Mesodermal cell (in vitro differentiated cells): ENCODE results near the gene CST7.

Source experiments
- H3K27ac ChIP-seq: 2 replicates; pipeline ENCODE4 v1.7.0; 2013; ENCODE audit warnings: mild to moderate bottlenecking, low read depth, low read length, moderate library complexity; ENCODE audit not compliant: severe bottlenecking
- H3K36me3 ChIP-seq: 2 replicates; pipeline ENCODE4 v1.7.1; 2013; ENCODE audit warnings: mild to moderate bottlenecking, low read length, moderate library complexity; ENCODE audit not compliant: control insufficient read depth, insufficient read depth
- H3K4me1 ChIP-seq: one replicate; pipeline ENCODE4 v1.7.1; 2013; ENCODE audit warnings: mild to moderate bottlenecking, low read length; ENCODE audit not compliant: insufficient read depth, control insufficient read depth, poor library complexity, severe bottlenecking
- H3K4me3 ChIP-seq: 2 replicates; pipeline ENCODE4 v1.7.0; 2013; ENCODE audit warnings: low read length, control low read depth, mild to moderate bottlenecking; ENCODE audit not compliant: insufficient read depth, poor library complexity, severe bottlenecking; ENCODE audit errors: extremely low read depth
- H3K9me3 ChIP-seq: 2 replicates; pipeline ENCODE4 v1.7.1; 2013; ENCODE audit warnings: mild to moderate bottlenecking, low read length, moderate library complexity; ENCODE audit not compliant: control insufficient read depth
- WGBS, 2 experiments: methylation state at CpG; one replicate each; pipeline ENCODE4 v1.1.5; 2013; ENCODE audit warnings: missing lambda C conversion rate in 2 of 2; ENCODE audit not compliant: insufficient coverage in 2 of 2; 5-methylcytosine and 5-hydroxymethylcytosine counted together

The CST7 gene

DNA sequence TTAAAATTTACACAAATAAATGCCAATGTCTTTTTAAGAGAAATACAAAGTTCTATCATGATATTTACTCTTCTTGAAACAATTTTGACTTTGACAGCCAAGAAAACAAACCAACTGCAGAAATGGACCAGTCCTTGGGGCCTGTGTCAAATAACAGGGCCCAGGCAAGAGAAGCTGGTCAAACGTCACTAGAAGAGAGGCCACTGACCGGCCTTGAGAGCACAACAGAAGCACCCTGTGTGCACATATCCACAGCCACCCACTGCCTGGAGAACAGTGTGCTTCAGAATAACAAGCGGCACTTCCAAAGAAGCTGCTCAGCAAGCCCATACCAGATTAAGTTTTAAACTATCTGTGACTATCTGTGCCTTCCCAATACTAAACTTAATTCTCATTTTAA is 28.7 kb downstream of the CST7 start:
- H3K4me3 ChIP-seq: no peak overlapping the region

DNA sequence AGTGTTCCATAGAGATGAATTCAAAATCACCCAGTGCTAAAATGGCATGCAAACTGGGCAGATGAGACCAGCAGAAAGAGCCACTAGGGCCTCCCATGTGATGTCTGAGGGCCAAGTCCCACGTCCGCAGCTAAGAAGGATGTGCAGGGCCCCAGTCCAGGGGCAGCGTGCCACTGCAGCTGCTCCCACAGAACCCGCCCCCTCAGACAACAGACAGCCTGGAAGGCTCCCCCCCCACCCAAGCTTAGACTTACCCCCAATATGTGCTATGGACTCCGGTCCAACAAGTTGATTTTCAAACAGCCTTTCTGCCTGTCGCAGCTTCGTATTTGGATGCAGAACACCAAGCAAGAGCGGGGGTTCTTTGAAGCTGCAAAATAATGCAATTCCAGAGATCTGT is 29.4 kb downstream of the CST7 start:
- H3K27ac ChIP-seq: no peak overlapping the region
- H3K9me3 ChIP-seq: no peaks in the 10 kb centered on the region
- no peak overlapping the region for H3K4me3 ChIP-seq
- H3K36me3 ChIP-seq: peaks cover 50% of the 10 kb centered on the region
- 100% methylated on average over 2 to 5 of the region's 8 CpGs for WGBS, 2 experiments
- H3K4me1 ChIP-seq: no peaks in the 10 kb centered on the region

More for the DNA sequence above, 28.7 kb downstream of the CST7 start:
- Histone ChIP-seq H3K9me3 (no peaks in the 10 kb centered on the region), H3K36me3 (peaks cover 56% of the 10 kb centered on the region), H3K27ac (no peak overlapping the region), H3K4me1 (no peaks in the 10 kb centered on the region)
- 80 to 86% methylated on average over 2 to 3 of the region's 3 CpGs for WGBS, 2 experiments

DNA sequence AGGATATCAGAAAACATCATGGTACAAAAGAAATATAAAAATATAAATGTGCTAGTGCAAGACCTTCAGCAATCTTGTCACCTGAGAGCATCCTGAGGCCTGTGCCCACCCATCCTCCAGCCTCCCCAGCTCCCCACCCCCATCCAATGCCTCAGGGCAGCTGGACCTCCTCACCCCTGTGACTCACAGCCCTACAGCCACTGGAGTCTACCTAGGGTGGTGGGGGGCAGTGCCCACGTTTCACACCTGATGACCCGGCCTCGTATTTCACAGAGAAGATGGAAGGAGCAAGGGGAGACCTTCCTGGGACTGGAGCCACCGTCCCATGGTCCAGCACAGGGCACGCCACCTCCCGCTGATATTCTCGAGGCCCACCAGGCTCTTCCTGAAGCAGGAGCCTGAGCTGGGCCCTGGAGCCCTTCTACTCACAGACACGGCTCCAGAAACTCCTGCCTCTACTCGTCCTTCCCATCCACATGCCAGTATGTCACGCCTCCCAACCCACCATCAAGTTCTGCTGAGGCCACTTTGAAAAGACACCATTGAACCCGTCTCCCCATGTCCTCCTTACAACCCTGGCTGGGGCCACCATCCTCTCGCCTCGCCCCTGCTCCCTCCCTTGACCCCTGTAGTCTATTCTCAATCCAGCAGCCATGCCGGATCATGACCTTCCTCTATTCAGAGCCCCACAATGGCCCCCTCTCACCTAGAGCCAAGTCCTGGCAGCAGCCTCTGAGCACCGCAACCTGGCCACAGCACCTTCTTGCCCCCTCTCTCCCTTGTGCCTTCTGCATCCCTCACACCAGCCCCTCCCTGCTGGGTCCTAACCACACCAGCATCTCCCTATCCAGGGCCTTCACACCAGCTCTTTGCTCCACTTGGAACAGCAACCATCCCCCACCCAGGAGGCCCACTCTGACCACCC is 30.2 kb downstream of the CST7 start:
- 89 to 91% methylated on average over 15 of the region's 15 CpGs for WGBS, 2 experiments
- no peak overlapping the region for H3K27ac ChIP-seq
- no peaks in the 10 kb centered on the region for H3K9me3 ChIP-seq
- H3K4me3 ChIP-seq: no peak overlapping the region
- peaks cover 48% of the 10 kb centered on the region for H3K36me3 ChIP-seq
- no peaks in the 10 kb centered on the region for H3K4me1 ChIP-seq

DNA sequence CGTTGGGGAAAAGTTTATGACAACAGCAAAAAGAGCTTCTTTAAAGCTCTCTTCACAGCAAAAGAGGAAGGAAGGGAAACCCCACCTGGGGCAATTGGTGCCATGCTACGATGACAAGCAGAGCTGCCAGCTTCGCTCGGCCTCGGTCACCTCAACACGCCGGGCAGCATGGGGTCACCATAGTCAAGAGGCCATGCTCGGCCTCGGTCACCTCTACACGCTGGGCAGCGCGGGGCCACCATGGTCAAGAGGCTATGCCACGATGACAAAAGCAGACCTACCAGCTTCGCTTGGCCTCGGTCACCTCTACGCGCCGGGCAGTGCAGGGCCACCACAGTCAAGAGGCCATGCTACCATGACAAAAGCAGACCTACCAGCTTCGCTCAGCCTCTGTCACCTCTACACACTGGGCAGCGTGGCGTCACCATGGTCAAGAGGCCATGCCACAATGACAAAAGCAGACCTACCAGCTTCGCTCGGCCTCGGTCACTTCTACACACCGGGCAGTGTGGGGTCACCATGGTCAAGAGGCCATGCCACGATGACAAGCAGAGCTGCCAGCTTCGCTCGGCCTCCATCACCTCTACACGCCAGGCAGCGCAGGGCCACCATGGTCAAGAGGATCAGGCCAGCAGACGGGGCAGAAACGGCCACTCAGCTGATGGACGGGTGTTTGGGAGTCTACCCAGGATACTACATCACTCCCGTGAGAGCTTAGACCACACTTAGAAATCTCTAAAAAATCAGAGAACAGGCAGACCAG is 31.4 kb downstream of the CST7 start:
- 89 to 98% methylated on average over 27 to 30 of the region's 34 CpGs for WGBS, 2 experiments
- no peaks in the 10 kb centered on the region for H3K4me1 ChIP-seq
- H3K4me3 ChIP-seq: no peak overlapping the region
- H3K9me3 ChIP-seq: no peaks in the 10 kb centered on the region
- no peak overlapping the region for H3K27ac ChIP-seq
- H3K36me3 ChIP-seq: peaks cover 48% of the 10 kb centered on the region

DNA sequence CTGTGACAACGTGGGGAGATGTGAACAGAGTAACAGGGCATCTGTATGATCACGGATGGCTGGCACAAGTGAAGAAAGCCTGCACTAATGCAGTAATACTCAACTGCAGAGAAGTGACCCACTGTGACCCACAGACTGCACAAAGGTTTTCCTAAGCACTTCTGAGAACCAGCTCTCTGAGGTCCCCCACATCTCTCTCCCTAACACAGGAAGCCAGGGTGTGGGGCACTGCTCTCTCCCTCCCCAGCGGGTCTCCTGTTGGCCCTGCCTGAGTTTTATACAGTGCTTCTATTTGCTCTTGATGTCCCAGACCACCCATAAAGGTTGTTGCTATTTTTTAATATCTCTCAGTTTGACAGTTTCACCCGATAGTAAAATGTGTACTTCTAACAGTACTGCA is 32.2 kb downstream of the CST7 start:
- Histone ChIP-seq H3K4me3 (no peak overlapping the region), H3K36me3 (peaks cover 46% of the 10 kb centered on the region), H3K27ac (no peak overlapping the region), H3K4me1 (no peaks in the 10 kb centered on the region), H3K9me3 (no peaks in the 10 kb centered on the region)
- 96 to 100% methylated on average over 2 to 3 of the region's 4 CpGs for WGBS, 2 experiments

DNA sequence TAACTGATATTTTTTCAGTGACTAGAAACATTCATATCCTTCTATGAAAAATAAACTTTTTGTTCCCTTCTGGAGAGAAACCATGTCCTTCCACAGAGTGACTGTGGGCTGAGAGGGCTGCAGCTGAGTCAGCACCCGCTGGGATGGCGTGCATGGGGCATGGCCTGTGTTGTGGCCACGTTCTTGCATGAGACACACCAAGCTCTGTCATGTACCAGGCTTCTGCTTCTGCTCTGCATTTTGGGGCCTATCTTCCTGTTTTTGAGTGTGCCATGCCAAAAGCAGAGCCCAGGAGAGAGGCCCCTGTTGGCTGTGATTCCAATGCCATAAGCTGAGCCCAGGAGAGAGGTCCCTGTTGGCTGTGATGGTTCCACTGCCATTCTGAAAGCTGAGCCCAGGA is 32.7 kb downstream of the CST7 start:
- H3K4me3 ChIP-seq: no peak overlapping the region
- WGBS, 2 experiments: 80 to 96% methylated on average over 3 of the region's 3 CpGs
- H3K36me3 ChIP-seq: peaks cover 41% of the 10 kb centered on the region
- H3K27ac ChIP-seq: no peak overlapping the region
- H3K9me3 ChIP-seq: no peaks in the 10 kb centered on the region
- H3K4me1 ChIP-seq: no peaks in the 10 kb centered on the region

DNA sequence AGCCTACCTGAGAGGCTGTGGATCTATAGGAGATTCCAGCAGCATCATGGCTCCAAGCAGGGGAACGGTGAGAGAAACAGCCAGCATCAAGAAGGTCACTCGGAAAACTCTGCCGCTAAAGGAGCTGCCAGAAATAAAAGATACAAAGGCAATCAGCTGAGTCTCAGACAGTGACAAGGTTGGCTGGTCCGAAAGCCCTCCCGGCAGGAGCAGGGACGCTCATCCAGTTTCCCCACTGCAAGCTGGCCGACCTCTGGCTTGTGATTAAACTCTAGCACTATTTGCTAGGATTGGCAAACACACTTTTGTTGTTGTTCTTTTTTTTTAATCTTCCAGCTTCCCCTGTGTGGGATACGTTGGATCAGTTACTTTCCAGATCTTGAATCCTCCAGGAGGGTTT is 34.8 kb downstream of the CST7 start:
- H3K4me3 ChIP-seq: no peak overlapping the region
- no peak overlapping the region for H3K27ac ChIP-seq
- H3K36me3 ChIP-seq: peaks cover 22% of the 10 kb centered on the region
- H3K4me1 ChIP-seq: no peaks in the 10 kb centered on the region
- WGBS, 2 experiments: 80 to 82% methylated on average over 6 to 7 of the region's 8 CpGs
- H3K9me3 ChIP-seq: no peaks in the 10 kb centered on the region

DNA sequence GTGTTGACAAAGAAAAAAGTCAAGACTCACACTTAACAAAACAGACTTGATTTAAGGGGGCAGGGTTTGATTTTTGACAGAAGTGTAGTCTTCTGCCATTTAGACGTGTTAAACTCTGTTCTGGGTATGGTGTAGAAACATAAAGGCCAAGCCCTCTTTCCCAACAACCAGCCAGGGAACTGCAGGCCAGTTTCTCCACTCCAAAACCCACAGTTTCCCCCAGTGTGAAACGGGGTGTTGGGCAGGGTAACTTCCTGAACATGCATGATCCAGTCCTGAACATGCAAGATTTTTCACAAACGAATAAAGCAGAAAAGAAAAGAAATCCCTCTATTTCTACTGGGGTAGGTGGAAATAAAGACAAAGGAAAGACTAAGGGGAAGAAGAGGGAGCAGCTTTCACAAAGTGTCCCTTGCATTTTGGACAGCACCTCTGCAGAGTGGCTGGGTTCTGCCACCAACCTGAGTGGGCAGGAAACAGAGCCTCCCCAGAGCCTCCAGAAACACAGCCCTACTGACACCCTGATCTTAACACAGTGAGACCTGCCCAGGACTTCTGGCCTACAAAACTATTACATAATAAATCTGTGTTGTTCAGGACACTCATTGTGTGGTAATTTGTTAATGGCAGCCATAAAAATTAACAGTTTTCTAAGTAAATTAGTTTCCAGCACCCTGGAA is 36.0 kb downstream of the CST7 start:
- Histone ChIP-seq H3K4me1 (no peaks in the 10 kb centered on the region), H3K27ac (no peak overlapping the region), H3K4me3 (no peak overlapping the region), H3K36me3 (peaks cover 20% of the 10 kb centered on the region), H3K9me3 (no peaks in the 10 kb centered on the region)
- no CpG with 5 or more reads among the region's 3 CpGs for WGBS, 2 experiments

DNA sequence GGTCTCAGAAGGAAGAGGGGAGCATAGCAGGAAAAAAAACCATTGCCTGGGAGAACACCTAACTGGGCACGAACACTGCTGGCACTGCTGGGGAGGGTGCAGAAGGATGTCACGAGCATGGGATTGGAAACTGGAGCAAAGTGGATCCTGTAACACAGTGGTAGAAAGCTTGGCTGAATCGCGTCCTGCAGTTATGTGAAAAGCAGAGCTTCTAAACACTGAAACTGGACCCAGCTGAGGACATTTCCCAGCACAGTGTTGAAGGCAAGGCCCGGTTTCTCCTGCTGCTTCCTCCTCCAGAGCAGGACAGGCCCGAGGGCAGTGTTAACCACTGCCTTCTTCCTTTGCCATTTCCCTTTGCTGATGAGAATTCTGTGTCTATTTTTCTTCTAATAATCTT is 36.7 kb downstream of the CST7 start:
- 74 to 82% methylated on average over 5 to 6 of the region's 6 CpGs for WGBS, 2 experiments
- H3K27ac ChIP-seq: no peak overlapping the region
- H3K9me3 ChIP-seq: no peaks in the 10 kb centered on the region
- no peak overlapping the region for H3K4me3 ChIP-seq
- no peaks in the 10 kb centered on the region for H3K4me1 ChIP-seq
- H3K36me3 ChIP-seq: peaks cover 13% of the 10 kb centered on the region

DNA sequence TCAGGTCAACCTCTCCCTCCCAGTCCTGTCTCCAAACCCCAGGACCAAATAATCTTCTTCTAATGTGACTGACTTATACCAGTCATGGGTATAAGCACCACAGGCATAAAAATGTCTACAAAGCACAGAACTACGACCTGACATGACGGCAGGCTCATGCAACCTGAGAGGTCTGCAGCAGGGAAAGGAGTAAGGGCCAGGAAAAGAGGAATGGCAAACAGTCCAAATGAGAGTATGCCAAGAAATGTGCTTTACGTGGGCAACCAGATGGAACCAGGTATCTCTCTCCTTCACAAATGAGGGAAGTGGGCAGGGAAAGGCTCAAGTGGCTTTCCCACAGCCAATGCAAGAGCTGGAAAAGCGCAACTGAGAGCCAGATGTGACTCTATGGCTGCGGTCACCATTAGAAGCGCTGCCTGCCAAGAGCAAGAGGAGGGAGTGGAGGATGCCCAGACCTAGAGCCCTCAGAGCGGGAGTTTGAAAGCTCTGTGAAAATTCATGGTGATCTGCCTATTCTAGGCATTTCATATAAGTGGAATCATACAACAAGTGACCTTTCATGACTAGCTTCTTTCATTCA is 37.5 kb downstream of the CST7 start:
- peaks cover 6% of the 10 kb centered on the region for H3K36me3 ChIP-seq
- H3K4me1 ChIP-seq: peaks cover 3% of the 10 kb centered on the region
- 94 to 99% methylated on average over 6 to 7 of the region's 7 CpGs for WGBS, 2 experiments
- H3K4me3 ChIP-seq: no peak overlapping the region
- H3K27ac ChIP-seq: no peak overlapping the region
- no peaks in the 10 kb centered on the region for H3K9me3 ChIP-seq
